Colonic mucosa (tissue), 4 donors: Measurements from ENCODE around the gene ISM1. TPM values are rescaled to one million over a fixed set of nuclear protein-coding genes. Genes with fewer than 3 reads are reported as not detected.

Source experiments
- DNase-seq: peaks from one replicate; pipeline ENCODE4 v3.0.0-alpha.2; 2020
- H3K27ac ChIP-seq: fragments of 200-600 bp; one replicate; pipeline ENCODE4 v1.8.0; 2021
- H3K27me3 ChIP-seq: fragments of 200-600 bp; one replicate; pipeline ENCODE4 v1.8.0; 2021
- H3K36me3 ChIP-seq: fragments of 200-600 bp; one replicate; pipeline ENCODE4 v1.8.0; 2021
- H3K4me1 ChIP-seq: fragments of 200-600 bp; one replicate; pipeline ENCODE4 v1.8.0; 2021; ENCODE audit warnings: mild to moderate bottlenecking
- H3K4me3 ChIP-seq: fragments of 200-600 bp; one replicate; pipeline ENCODE4 v1.8.0; 2021
- H3K9ac ChIP-seq, 2 donors: one replicate each; pipeline ENCODE4 v1.7.0; 2013; ENCODE audit warnings: control low read depth in 2 of 2, low read depth in 2 of 2, low read length in 2 of 2
- H3K9me3 ChIP-seq: fragments of 200-600 bp; one replicate; pipeline ENCODE4 v1.8.0; 2021
- intact Hi-C: fragments of 100-400 bp; cut with DNase I; formaldehyde crosslinking; loops from one replicate; pipeline ENCODE4 v1.14.1; 2022
- total RNA-seq, 2 donors: library from RNA; stranded (reverse); fragmentation: NEBNext Ultra II Directional in 1 of 2; extraction: Animal tissue kit (Norgen Biotek cat#: 25700) in 1 of 2; gene quantifications; one replicate each; pipeline ENCODE4 v1.2.1, GENCODE V29; 2021
- TF ChIP-seq, protein P1 (sequence below): fragments of 200-600 bp; IDR thresholded peaks from one replicate; pipeline ENCODE4 v1.8.0; 2022; ENCODE audit warnings: antibody characterized with exemption, mild to moderate bottlenecking
- donor health status: healthy.
- donor health status: DM: no; HTN: no; CAD: no.
- donor health status: DM: no; HTN: no; CAD: no.

Gene ISM1
- total RNA-seq, 2 donors from 2014 or later, result 0.42 TPM; not detected in 1

DNA sequence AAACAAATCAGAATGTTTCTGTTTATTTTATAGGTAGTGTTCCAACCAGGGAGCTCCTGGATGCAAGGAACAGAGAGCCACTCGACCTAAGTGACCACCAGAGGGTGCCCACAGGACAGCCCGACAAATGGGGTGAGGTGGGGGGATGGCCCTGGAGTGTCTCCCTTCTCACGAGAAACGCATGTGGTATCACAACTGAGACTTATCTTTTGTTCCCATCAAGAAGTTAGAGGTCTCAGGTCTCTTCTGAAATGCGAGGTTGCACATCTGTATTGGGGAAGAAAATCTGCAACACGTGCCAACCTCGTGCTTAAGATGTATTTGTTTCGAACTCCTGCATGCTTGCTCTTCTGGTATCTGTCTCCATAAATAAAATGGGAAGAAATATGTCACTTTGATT lies 104.0 kb downstream of the ISM1 start:
- intact Hi-C loops, result loop anchor here (2.0 kb wide), 1 partner anchor 222 kb away; no protein-coding TSS in a partner anchor
- Histone ChIP-seq H3K27ac (no peak overlapping the region), H3K9me3 (no peaks in the 10 kb centered on the region), H3K4me3 (no peak overlapping the region), H3K27me3 (no peaks in the 10 kb centered on the region), H3K9ac (no peak overlapping the region), H3K36me3 (no peaks in the 10 kb centered on the region), H3K4me1 (no peaks in the 10 kb centered on the region)
- DNase-seq, result no peak
- TF ChIP-seq, protein P1, sequence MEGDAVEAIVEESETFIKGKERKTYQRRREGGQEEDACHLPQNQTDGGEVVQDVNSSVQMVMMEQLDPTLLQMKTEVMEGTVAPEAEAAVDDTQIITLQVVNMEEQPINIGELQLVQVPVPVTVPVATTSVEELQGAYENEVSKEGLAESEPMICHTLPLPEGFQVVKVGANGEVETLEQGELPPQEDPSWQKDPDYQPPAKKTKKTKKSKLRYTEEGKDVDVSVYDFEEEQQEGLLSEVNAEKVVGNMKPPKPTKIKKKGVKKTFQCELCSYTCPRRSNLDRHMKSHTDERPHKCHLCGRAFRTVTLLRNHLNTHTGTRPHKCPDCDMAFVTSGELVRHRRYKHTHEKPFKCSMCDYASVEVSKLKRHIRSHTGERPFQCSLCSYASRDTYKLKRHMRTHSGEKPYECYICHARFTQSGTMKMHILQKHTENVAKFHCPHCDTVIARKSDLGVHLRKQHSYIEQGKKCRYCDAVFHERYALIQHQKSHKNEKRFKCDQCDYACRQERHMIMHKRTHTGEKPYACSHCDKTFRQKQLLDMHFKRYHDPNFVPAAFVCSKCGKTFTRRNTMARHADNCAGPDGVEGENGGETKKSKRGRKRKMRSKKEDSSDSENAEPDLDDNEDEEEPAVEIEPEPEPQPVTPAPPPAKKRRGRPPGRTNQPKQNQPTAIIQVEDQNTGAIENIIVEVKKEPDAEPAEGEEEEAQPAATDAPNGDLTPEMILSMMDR, result no peak

DNA sequence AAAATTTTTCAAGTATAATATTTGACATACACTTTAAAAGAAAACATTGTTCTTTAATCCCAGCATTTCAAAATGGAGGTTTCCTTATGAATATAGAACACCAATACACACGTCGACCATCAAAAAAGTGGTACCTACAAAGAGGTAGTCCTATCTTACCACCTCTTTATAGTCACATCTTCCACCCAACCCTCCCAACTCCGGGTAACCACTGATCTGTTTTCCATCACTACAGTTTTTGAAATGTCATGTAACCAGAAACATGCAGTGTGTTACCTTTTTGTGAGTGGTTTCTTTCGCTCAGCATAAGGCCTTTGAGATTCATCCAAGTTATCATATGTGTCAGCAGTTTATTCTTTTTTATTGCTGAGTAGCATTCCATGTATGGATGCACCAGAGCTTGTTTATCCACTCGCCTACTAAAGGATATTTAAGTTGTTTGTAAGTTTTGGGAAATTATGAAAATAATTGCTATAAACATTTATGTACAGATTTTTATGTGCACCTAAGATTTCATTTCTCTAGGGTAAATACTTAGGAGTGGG lies 104.8 kb downstream of the ISM1 start:
- no peaks in the 10 kb centered on the region for H3K36me3 ChIP-seq
- no peak overlapping the region for H3K27ac ChIP-seq
- H3K9ac ChIP-seq, result no peak overlapping the region
- H3K27me3 ChIP-seq, result no peaks in the 10 kb centered on the region
- intact Hi-C loops, result loop anchor here (2.0 kb wide), 1 partner anchor 221 kb away; no protein-coding TSS in a partner anchor
- TF ChIP-seq, protein P1, result no peak
- no peak overlapping the region for H3K4me3 ChIP-seq
- DNase-seq, result no peak
- H3K4me1 ChIP-seq, result no peaks in the 10 kb centered on the region
- no peaks in the 10 kb centered on the region for H3K9me3 ChIP-seq

DNA sequence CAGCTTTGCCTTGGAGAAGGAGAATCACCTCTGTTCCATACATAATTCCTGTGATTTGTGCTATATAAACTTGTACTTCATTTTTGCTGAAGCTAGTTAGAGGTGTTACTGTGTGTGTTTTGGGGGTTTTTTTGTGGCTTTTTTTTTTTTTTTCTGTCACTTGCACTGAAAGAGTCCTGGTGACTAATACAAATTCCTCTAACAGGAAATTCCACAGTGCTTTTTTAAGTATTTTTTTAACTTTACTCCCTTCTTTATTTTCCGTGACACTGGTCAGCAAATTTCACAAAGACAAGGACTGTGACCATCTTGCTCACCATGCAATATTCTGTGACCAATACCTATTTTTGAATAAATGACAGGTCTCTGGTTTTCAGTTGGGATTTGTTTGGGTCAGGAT lies 110.5 kb downstream of the ISM1 start:
- H3K9ac ChIP-seq, result no peak overlapping the region
- H3K4me3 ChIP-seq, result no peak overlapping the region
- intact Hi-C loops, result no loop called here
- H3K27me3 ChIP-seq, result no peaks in the 10 kb centered on the region
- no peaks in the 10 kb centered on the region for H3K9me3 ChIP-seq
- H3K27ac ChIP-seq, result no peak overlapping the region
- no peaks in the 10 kb centered on the region for H3K4me1 ChIP-seq
- DNase-seq, result no peak
- no peaks in the 10 kb centered on the region for H3K36me3 ChIP-seq
- TF ChIP-seq, protein P1, result no peak

DNA sequence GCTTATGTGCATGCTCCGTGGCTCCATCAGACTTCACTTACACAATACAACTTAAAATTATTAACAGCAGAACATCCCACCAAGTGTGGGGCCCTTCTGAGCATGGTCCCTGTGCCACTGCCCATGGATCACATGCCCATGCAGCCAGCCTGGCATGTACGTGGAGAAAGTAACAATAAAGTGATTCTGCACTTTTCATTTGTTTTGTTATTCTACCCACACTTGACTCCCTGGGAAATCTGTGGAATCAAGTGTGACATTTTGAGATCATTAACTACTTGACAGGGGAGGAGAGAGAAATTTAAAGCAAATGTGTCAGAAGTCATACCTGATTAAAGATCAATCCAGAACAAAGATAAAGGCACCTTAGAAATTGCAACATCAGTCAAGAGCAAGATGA lies 112.0 kb downstream of the ISM1 start:
- Histone ChIP-seq H3K9ac (no peak overlapping the region), H3K4me1 (no peaks in the 10 kb centered on the region), H3K9me3 (no peaks in the 10 kb centered on the region), H3K36me3 (no peaks in the 10 kb centered on the region), H3K4me3 (no peak overlapping the region), H3K27ac (no peak overlapping the region), H3K27me3 (no peaks in the 10 kb centered on the region)
- TF ChIP-seq, protein P1, result no peak
- intact Hi-C loops, result no loop called here
- no peak for DNase-seq

DNA sequence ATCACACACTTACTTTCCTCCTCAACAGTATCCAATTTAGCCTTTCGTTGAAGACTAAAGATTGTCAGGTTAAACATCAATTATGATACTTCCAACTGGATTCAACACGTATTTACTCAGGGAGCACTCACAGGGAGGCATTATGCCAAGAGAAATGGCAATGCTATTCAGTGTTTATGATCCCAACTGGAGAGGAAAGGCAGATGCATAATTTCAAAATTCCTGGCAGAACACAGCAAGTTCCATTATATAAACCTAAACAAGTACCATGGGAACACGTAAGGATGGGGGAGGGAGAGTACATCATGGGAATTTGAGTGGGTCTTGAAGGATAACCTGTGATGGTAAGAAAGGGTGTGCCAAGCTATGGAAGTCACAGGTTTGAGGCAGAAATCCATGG lies 112.7 kb downstream of the ISM1 start:
- H3K4me1 ChIP-seq, result no peaks in the 10 kb centered on the region
- no peaks in the 10 kb centered on the region for H3K9me3 ChIP-seq
- intact Hi-C loops, result no loop called here
- no peak overlapping the region for H3K9ac ChIP-seq
- no peaks in the 10 kb centered on the region for H3K27me3 ChIP-seq
- DNase-seq, result peak; percentile 35
- no peak overlapping the region for H3K4me3 ChIP-seq
- TF ChIP-seq, protein P1, result no peak
- no peak overlapping the region for H3K27ac ChIP-seq
- no peaks in the 10 kb centered on the region for H3K36me3 ChIP-seq
